Spleen (tissue), 7 donors: Measurements from ENCODE around the gene GNB1.

Experiments used
- POLR2A ChIP-seq, 3 donors: fragments of 450-650 bp; IDR thresholded peaks; one replicate each; pipeline ENCODE4 v1.5.1; 2017; ENCODE audit warnings: antibody characterized with exemption in 3 of 3, mild to moderate bottlenecking in 1 of 3
- TF ChIP-seq, protein P1 (sequence below), 11 experiments: fragments of 200-600 bp in 7 of 11; fragments of 450-650 bp in 4 of 11; sonication (generic) in 4 of 11; IDR thresholded peaks in 8 of 11; conservative IDR thresholded peaks in 3 of 11; 1 replicate in 7 of 11; 2 replicates in 4 of 11; pipeline versions ENCODE4 v1.4.0 to v1.8.0; 2016 to 2021; ENCODE audit warnings: antibody characterized with exemption in 11 of 11, inconsistent platforms in 4 of 11, mild to moderate bottlenecking in 1 of 11
- donor health status: DM: no; HTN: no; CAD: no; lungs with moderate emphysema.
- donor health status: DM: no; HTN: no; CAD: no.
- donor health status: DM: no; HTN: no; CAD: no.

- TF ChIP-seq, protein P1, sequence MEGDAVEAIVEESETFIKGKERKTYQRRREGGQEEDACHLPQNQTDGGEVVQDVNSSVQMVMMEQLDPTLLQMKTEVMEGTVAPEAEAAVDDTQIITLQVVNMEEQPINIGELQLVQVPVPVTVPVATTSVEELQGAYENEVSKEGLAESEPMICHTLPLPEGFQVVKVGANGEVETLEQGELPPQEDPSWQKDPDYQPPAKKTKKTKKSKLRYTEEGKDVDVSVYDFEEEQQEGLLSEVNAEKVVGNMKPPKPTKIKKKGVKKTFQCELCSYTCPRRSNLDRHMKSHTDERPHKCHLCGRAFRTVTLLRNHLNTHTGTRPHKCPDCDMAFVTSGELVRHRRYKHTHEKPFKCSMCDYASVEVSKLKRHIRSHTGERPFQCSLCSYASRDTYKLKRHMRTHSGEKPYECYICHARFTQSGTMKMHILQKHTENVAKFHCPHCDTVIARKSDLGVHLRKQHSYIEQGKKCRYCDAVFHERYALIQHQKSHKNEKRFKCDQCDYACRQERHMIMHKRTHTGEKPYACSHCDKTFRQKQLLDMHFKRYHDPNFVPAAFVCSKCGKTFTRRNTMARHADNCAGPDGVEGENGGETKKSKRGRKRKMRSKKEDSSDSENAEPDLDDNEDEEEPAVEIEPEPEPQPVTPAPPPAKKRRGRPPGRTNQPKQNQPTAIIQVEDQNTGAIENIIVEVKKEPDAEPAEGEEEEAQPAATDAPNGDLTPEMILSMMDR (IDR thresholded peaks at IDR 0.05 in 8 of 11, conservative IDR thresholded peaks at IDR 0.05 in 3 of 11), result no peak
- TF ChIP-seq POLR2A (IDR thresholded peaks at IDR 0.05), result no peak
These were observed 122.5 kb downstream of the GNB1 start for GRCh38 chr1:1768249-1768992.
